HG02870 (cell line): ENCODE data around the gene IL32.

ENCODE experiments used
- ATAC-seq: cut with Tn5 transposase; IDR thresholded peaks from one replicate; pipeline ENCODE4 v1.9.1; 2021; ENCODE audit warnings: mild to moderate bottlenecking, moderate library complexity; ENCODE audit not compliant: unreplicated experiment

The IL32 gene, protein sequence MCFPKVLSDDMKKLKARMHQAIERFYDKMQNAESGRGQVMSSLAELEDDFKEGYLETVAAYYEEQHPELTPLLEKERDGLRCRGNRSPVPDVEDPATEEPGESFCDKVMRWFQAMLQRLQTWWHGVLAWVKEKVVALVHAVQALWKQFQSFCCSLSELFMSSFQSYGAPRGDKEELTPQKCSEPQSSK

GRCh38 chr16:3065069-3065741 is at the start of gene IL32:
TSS of gene IL32 (plus strand) at chr16:3065640. CDS start at chr16:3065812, 172 bp downstream.
- no peak for ATAC-seq

DNA sequence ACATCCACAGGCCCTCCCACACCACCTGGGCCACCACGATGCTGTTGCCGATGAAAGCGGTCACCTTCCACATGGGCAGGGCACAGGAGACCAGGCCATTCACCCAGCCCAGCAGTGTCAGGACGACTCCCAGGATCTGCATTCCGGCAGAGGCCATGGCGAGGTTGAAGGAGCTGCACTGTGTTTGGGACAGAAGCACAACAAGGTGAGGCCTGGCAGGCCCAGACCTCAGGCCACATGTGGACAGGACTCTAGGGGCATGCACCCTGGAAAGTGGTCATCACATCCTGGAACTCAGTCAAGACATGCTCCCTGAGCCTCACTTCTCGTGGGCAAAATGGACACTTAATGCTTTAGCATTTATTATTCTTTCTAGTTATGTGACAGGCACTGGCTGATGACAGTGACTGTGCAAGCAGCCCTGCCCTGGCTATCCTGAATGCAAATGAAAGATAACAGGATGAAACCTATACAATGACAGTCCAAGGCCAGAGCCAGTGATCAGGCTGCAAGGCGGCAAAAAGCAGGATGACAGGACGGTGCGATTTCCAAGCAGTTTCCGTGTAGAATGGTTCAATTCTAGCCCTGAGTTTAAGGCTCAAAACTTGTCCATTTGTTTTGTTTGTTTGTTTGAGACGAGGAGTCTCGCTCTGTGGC is 49.4 kb upstream of the IL32 start:
- no peak for ATAC-seq

GRCh38 chr16:3017344-3017743 is 48.1 kb upstream of the IL32 start:
- ATAC-seq, result no peak

DNA sequence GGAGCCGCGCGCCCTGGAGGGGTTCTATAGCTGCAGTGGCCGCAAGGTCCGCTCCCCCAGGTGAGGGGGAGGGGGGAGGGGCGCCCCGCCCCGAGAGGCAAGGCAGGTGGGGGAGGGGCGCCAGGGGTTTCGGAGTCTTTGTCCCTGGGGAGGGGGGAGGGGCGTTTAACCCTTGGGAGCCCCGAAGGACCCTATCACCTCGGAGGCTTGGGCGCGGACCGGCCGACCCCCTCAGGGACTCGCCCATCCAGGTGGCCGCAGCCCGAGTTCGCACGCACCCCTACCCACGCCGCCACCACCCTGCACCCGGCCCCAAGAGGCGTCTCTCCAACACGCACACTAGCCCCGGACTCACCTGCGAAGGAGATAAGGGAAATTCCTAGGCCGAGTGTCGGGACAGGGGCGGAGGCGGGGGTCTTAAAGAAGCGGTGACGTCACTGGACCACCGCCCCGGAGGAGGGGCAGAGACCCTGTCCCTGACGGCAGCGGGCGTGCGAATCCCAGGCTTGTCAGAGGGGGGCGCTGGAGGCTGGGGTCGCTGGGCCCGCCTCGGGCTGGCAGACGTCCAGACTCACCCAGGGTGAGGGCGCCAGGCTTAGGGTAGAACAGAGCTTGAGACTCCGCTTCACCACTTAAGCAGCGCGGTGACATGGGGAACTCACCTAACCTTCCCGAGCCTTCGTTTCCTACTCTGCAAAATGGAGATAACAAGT is 47.5 kb upstream of the IL32 start, which contains the start of gene CLDN6:
Gene CLDN6, minus strand, starts transcription at position 390 of the 713 bp plus-strand sequence. CDS start 2,162 bp downstream, outside the sequence.
- ATAC-seq, result no peak

GRCh38 chr16:3019594-3020246 is 45.7 kb upstream of the IL32 start:
- ATAC-seq, result no peak

GRCh38 chr16:3020247-3020603 is 45.2 kb upstream of the IL32 start, which contains the start of gene TNFRSF12A:
TSS of gene TNFRSF12A (plus strand) at chr16:3020368. CDS start at chr16:3020398, 30 bp downstream.
- ATAC-seq, result no peak

- ATAC-seq, result no peak
Measured at GRCh38 chr16:3020604-3021448, 44.6 kb upstream of the IL32 start.

DNA sequence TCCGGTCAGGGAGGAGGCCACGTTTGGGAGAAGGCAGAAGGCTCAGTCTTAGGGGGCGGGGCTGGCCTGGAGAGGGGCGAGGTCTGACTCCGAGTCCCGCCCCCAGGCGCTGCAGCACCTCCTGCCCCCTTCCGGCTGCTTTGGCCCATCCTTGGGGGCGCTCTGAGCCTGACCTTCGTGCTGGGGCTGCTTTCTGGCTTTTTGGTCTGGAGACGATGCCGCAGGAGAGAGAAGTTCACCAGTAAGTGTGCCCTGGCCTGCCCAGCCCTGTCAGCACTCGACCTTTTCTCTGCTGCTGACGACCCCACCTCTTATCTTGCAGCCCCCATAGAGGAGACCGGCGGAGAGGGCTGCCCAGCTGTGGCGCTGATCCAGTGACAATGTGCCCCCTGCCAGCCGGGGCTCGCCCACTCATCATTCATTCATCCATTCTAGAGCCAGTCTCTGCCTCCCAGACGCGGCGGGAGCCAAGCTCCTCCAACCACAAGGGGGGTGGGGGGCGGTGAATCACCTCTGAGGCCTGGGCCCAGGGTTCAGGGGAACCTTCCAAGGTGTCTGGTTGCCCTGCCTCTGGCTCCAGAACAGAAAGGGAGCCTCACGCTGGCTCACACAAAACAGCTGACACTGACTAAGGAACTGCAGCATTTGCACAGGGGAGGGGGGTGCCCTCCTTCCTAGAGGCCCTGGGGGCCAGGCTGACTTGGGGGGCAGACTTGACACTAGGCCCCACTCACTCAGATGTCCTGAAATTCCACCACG is 43.8 kb upstream of the IL32 start:
- ATAC-seq, result no peak

DNA sequence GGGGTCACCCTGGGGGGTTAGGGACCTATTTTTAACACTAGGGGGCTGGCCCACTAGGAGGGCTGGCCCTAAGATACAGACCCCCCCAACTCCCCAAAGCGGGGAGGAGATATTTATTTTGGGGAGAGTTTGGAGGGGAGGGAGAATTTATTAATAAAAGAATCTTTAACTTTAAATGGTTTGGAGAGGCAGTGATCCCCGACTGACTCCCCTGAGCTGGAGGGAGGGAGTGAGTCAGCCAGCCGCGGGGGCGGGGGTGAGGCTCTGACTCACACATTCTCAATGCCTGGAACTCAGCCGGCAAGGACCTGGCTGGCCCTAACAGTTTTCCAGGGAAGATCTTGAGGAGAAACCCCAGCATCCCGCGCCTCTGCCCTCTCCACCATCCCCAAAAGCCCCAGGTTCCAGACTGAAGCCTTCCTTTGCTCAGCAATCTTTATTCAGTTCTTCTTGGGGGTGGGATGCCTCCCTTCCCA is 43.2 kb upstream of the IL32 start:
- ATAC-seq, result no peak

- ATAC-seq, result no peak
Measured at GRCh38 chr16:3022684-3023414, 42.6 kb upstream of the IL32 start.

- ATAC-seq, result no peak
Measured at GRCh38 chr16:3023415-3023668, 42.1 kb upstream of the IL32 start.

DNA sequence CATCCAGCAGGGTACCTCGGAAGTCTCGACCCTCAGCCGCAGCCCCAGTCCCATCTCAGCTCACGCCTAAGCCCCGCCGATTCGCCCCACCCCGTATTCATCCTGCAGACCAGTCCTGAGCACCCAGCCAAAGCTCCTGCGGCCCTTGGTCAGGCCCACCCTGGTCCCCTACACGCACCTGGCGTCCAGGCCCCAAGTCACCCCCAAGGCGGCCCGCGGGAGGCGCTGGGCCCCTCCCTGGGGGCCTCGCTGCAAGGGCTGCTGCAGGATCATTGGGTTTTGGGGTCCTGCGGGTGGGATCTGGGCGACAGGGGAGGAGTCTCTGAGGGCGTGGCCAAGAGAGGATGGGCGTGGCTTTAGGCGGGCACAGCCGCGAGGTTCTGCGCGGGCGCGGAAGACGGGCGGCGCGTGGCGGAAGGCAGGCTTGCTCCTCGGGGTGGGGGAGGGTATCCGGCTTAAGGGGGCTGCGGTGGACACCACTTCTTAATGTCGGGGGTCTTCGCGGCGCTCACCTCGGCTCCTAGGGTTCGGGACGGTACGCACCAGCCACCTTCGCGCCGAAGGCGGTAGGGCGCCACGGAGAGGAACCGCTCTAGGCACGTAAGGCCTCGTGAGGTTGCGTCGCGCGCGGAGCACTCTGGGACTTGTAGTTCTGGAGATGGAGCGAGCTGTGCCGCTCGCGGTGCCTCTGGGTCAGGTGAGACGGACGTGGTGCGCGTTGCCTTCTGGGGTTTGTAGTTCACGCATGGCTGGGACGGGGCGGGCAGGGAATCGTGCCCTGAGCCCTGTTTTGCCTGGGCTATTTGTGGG is 41.6 kb upstream of the IL32 start, which contains the start of the genes HCFC1R1 and THOC6:
Gene HCFC1R1, minus strand, starts transcription at position 274 of the 810 bp plus-strand sequence. Its CDS starts 1 bp downstream, at position 273.
Gene THOC6, plus strand, starts transcription at position 367 of the 810 bp plus-strand sequence. Its CDS starts 292 bp downstream, at position 659.
- ATAC-seq, result peak; percentile 75

GRCh38 chr16:3025032-3026002 is 40.1 kb upstream of the IL32 start:
- ATAC-seq, result no peak

DNA sequence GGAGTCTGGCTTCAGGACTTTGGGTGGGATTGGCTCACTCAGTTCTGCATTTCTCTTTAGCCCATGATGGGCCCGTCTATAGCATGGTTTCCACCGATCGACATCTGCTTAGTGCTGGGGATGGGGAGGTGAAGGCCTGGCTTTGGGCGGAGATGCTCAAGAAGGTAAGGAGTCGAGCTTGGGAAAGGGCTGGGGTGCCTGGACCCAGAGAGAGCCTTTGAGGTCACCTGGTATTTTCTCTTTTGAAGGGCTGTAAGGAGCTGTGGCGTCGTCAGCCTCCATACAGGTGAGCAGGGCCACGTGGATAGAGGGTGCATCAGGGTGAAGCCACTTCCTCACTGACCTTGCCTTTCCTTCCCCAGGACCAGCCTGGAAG is 39.4 kb upstream of the IL32 start:
- no peak for ATAC-seq

DNA sequence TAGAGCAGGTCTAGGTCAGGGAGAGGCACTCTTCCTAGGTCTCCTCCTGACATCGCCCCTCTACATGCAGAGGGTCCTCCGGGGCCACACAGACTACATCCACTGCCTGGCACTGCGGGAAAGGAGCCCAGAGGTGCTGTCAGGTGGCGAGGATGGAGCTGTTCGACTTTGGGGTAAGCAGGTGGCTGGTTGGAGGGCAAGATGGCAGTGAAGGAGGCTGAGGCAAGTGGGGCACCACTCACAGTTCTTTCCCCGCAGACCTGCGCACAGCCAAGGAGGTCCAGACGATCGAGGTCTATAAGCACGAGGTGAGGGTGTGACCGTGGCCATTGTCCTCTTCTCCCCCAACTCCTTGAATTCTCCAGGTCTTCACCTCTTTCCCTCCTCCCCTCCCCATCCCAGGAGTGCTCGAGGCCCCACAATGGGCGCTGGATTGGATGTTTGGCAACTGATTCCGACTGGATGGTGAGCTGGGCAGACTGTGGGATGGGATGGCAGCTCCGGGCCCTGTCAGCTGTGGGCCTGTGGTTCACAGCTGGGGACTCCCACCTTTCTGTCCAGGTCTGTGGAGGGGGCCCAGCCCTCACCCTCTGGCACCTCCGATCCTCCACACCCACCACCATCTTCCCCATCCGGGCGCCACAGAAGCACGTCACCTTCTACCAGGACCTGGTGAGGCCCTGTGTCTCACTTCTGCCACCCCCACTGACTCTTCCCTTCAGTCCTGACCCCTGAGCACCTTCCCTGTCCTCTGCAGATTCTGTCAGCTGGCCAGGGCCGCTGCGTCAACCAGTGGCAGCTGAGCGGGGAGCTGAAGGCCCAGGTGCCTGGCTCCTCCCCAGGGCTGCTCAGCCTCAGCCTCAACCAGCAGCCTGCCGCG is 38.6 kb upstream of the IL32 start:
- ATAC-seq, result no peak

GRCh38 chr16:3027489-3027795 is 38.0 kb upstream of the IL32 start:
- ATAC-seq, result no peak
